ENCODE data around the gene CEP192.

Gene CEP192, protein sequence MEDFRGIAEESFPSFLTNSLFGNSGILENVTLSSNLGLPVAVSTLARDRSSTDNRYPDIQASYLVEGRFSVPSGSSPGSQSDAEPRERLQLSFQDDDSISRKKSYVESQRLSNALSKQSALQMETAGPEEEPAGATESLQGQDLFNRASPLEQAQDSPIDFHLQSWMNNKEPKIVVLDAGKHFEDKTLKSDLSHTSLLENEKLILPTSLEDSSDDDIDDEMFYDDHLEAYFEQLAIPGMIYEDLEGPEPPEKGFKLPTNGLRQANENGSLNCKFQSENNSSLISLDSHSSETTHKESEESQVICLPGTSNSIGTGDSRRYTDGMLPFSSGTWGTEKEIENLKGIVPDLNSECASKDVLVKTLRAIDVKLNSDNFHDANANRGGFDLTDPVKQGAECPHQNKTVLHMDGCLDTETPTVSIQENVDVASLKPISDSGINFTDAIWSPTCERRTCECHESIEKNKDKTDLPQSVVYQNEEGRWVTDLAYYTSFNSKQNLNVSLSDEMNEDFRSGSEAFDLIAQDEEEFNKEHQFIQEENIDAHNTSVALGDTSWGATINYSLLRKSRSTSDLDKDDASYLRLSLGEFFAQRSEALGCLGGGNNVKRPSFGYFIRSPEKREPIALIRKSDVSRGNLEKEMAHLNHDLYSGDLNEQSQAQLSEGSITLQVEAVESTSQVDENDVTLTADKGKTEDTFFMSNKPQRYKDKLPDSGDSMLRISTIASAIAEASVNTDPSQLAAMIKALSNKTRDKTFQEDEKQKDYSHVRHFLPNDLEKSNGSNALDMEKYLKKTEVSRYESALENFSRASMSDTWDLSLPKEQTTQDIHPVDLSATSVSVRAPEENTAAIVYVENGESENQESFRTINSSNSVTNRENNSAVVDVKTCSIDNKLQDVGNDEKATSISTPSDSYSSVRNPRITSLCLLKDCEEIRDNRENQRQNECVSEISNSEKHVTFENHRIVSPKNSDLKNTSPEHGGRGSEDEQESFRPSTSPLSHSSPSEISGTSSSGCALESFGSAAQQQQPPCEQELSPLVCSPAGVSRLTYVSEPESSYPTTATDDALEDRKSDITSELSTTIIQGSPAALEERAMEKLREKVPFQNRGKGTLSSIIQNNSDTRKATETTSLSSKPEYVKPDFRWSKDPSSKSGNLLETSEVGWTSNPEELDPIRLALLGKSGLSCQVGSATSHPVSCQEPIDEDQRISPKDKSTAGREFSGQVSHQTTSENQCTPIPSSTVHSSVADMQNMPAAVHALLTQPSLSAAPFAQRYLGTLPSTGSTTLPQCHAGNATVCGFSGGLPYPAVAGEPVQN (N-terminal part only)

DNA sequence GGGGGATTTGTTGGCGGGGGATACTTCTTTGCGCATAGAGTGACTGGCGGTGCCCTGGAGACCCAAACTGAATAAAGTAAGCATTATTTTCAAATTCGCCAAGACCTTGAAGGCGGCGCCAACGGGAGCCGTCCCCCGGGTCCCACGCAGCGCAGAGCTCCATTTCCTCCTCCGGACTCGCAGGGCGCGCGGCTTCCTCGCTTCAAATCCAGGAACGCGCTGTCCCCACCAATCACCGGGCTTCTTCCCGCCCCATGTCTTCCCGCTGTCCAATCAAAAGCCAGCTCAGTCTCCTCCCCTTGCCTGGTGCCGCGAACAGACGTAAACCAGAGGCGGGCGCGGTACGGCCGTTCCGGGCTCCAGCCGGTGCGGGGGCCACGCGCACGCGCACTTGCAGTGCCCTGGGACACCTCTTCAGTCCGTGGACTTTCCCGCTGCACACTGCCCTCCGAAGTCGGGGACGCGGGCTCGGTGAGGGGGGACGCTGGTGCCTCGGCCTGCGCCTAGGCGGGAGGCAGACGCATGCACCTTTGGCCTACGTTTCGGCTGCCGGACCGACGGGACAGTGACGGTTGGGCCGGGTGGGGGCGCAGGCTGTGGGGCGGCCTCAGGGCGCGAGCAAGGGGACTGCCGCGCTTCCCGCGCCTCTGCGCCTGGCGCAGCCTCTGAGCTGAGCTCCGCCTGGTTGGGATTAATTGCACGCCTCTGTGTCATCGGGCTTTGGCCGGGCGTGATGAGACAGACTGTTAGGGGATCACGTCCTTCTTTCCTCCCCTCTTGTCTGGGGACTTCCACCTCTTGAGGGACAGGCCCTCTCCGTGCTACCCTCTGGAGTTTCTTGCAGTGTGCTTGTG, at the start of gene CEP192:
Gene CEP192 (plus strand): TSS at position 396 of the 854 bp plus-strand sequence. CDS start 8,063 bp downstream, outside the sequence.
- Histone ChIP-seq H3K27me3 (ENCODE audit: control insufficient read depth, insufficient read depth, low read length) (no peaks in the 10 kb centered on the region), H3K4me3 (ENCODE audit: low read length) (peak within 1 kb of the TSS; percentile 98), H3K4me1 (ENCODE audit: control insufficient read depth, insufficient read depth, low read length) (peaks cover 2% of the 10 kb centered on the region; the same call in 1 of the 2 replicates), H3K27ac (ENCODE audit: low read length) (no peak within 1 kb of the TSS), H3K36me3 (ENCODE audit: control insufficient read depth, insufficient read depth, low read length) (no peaks in the 10 kb centered on the region), H3K9me3 (ENCODE audit: control insufficient read depth, insufficient read depth, low read length) (no peaks in the 10 kb centered on the region)
- WGBS (ENCODE audit: insufficient coverage, insufficient read length) = no CpG with 5 or more reads among the region's 73 CpGs
- peak; percentile 96 for DNase-seq (ENCODE audit: low read depth, low spot score)

DNA sequence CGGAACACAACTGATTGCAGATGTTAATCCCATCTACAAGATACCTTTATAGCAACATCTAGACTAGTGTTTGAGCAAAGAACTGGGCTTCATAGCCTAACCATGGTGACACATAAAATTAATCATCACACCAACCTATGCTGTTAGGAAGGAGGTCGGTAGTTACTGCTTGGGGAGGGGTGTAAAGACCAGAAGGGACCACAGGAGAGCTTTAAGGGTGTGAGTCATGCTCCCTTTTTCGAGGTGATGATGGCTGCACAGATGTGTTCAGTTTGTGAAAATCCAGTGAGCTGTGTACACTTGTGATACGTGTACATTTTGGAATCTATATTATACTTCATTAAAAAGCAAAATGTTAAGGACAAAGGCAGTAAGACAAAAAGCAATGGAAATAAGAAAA, 47.9 kb upstream of the CEP192 start:
- no peaks in the 10 kb centered on the region for H3K36me3 ChIP-seq (ENCODE audit: control insufficient read depth, insufficient read depth, low read length)
- no peak overlapping the region for H3K4me3 ChIP-seq (ENCODE audit: low read length)
- no CpG with 5 or more reads among the region's 4 CpGs for WGBS (ENCODE audit: insufficient coverage, insufficient read length)
- no peaks in the 10 kb centered on the region for H3K4me1 ChIP-seq (ENCODE audit: control insufficient read depth, insufficient read depth, low read length)
- H3K27ac ChIP-seq (ENCODE audit: low read length) = no peak overlapping the region
- DNase-seq (ENCODE audit: low read depth, low spot score) = no peak
- no peaks in the 10 kb centered on the region for H3K9me3 ChIP-seq (ENCODE audit: control insufficient read depth, insufficient read depth, low read length)
- H3K27me3 ChIP-seq (ENCODE audit: control insufficient read depth, insufficient read depth, low read length) = no peaks in the 10 kb centered on the region

DNA sequence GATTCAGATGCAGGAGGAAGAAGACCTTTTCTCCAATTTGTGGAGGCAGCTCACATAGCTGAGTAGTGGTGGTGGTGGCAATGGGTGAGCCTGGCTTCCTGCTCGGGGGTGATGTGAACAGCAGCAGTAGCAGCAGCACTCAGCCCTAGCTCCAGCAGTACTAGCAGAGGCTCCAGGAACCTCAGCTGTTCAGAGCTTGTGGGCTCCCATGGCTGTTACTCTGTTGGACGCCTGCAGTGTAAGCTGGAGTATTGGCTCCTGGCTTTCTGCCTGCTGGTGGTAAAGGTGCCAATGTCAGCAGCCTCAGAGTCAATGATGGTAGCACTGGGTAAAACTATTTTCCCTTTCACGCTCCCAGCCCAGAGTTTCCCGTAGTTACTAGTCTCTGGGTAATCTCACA, 46.5 kb upstream of the CEP192 start:
- H3K27me3 ChIP-seq (ENCODE audit: control insufficient read depth, insufficient read depth, low read length) = no peaks in the 10 kb centered on the region
- H3K4me3 ChIP-seq (ENCODE audit: low read length) = no peak overlapping the region
- H3K4me1 ChIP-seq (ENCODE audit: control insufficient read depth, insufficient read depth, low read length) = no peaks in the 10 kb centered on the region
- H3K36me3 ChIP-seq (ENCODE audit: control insufficient read depth, insufficient read depth, low read length) = no peaks in the 10 kb centered on the region
- no peak overlapping the region for H3K27ac ChIP-seq (ENCODE audit: low read length)
- WGBS (ENCODE audit: insufficient coverage, insufficient read length) = no CpG with 5 or more reads among the region's 4 CpGs
- DNase-seq (ENCODE audit: low read depth, low spot score) = no peak
- no peaks in the 10 kb centered on the region for H3K9me3 ChIP-seq (ENCODE audit: control insufficient read depth, insufficient read depth, low read length)

DNA sequence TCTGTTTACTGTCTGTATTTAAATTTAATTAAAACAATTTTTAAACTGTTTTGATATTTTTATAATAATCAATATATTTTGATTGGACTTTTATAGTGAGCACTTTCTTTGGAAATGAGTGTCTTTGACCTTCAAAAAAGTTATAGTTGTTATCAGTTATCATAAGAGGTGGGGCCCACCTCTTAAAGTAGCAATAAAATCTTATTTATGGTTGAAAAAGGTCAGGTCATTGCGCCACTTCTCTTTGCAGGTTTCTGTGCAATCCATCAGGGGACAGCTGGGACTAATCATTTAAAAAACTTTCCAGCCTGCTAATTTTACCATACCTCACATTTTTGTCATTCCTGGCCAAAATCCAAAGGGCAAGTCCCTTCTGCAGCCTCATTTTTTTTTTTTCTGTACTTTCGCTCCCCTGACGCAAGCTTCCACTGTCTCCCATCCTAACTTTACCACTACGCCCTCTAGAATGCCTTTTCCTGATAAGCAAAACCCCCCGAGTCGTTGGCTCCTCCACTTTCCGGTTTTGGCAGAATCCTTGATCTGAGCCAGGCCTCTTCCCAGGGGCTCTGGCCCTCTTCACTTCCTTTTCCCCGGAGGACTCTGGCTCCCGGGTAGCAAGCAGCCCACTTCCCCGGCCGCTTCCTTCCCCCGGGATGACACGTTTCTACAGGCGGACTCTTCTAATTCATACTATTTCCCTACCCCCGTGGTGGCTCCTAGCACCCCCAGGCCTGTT, 44.4 kb upstream of the CEP192 start:
- Histone ChIP-seq H3K27me3 (ENCODE audit: control insufficient read depth, insufficient read depth, low read length) (no peaks in the 10 kb centered on the region), H3K4me3 (ENCODE audit: low read length) (peak overlapping the region; percentile 58; the same call in 1 of the 2 replicates), H3K36me3 (ENCODE audit: control insufficient read depth, insufficient read depth, low read length) (no peaks in the 10 kb centered on the region), H3K27ac (ENCODE audit: low read length) (no peak overlapping the region), H3K4me1 (ENCODE audit: control insufficient read depth, insufficient read depth, low read length) (no peaks in the 10 kb centered on the region), H3K9me3 (ENCODE audit: control insufficient read depth, insufficient read depth, low read length) (no peaks in the 10 kb centered on the region)
- no CpG with 5 or more reads among the region's 15 CpGs for WGBS (ENCODE audit: insufficient coverage, insufficient read length)
- DNase-seq (ENCODE audit: low read depth, low spot score) = peak; percentile 4

DNA sequence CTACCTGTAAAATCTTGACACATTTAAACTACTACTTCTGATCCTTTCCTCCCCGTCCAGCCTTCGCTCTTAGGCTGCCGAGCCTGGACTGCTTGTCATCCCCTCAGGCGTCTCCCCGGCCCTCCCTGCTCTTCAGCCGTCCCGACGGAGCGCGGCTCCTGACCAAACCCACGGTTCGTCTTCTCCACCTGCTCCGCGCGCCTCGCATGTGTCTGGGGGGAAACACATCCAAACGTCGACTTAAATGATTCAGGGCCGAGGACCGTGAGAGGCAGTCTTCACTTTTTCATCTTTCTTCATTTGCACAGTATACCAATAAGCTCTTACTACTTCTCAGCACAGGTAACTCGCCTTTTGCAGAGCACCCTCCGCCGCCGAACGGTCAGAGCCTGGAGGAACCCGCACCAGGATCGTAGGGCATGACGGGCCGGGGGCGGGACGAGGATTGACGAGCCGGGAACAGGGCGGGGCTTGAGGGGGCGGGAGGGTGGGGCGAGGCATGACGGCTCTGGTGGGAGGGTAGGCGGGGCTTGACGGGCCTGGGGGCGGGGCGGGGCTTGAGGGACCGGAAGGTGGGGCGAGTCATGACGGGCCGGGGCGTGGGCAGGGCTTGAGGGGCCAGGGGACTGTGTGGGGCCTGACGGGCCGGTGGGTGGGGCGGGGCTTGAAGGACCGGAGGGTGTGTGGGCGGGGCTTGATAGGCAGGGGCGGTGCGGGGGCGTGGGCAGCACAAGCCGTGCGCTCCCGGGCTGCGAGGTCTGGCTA, 43.7 kb upstream of the CEP192 start, which contains the start of gene SEH1L:
Gene SEH1L (plus strand): TSS at position 727 of the 765 bp plus-strand sequence. CDS start 111 bp downstream, outside the sequence.
- no peaks in the 10 kb centered on the region for H3K36me3 ChIP-seq (ENCODE audit: control insufficient read depth, insufficient read depth, low read length)
- H3K4me1 ChIP-seq (ENCODE audit: control insufficient read depth, insufficient read depth, low read length) = no peaks in the 10 kb centered on the region
- WGBS (ENCODE audit: insufficient coverage, insufficient read length) = no CpG with 5 or more reads among the region's 58 CpGs
- no peaks in the 10 kb centered on the region for H3K9me3 ChIP-seq (ENCODE audit: control insufficient read depth, insufficient read depth, low read length)
- no peaks in the 10 kb centered on the region for H3K27me3 ChIP-seq (ENCODE audit: control insufficient read depth, insufficient read depth, low read length)
- H3K27ac ChIP-seq (ENCODE audit: low read length) = no peak within 1 kb of the TSS
- H3K4me3 ChIP-seq (ENCODE audit: low read length) = peak within 1 kb of the TSS; percentile 68; the same call in 1 of the 2 replicates
- peak; percentile 74 for DNase-seq (ENCODE audit: low read depth, low spot score)

DNA sequence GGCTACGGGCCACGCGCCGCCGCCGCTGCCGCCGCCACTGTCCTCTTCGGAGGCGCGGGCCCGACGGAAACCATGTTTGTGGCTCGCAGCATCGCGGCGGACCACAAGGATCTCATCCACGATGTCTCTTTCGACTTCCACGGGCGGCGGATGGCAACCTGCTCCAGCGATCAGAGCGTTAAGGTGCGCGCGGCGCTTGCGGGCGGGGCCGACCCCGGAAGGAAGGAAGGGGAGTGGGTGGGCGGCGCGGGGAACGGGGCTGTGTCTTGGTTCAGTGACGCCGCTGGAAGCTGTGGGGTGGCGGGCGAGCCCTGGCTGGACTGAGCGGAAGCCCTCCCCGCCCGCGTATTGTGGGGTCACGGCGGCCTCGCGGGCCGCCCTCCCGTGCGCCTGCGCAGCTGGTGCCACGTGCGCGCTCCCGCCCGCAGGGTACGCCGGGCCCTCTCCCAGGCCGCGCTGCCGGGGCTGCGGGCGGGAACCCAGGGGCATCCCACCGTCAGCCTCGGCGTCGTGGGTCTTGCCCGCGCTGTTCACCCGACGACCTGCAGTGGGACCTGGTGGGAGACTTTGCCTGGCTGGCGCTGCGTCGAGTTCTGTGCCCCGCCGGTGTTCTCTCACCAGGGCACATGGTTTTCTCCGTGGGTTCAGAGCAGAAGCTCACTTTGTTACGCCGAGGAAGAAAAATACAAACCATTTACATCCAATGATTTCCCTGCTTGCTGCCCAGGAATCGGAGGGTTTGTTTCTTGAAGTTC, 42.9 kb upstream of the CEP192 start:
- WGBS (ENCODE audit: insufficient coverage, insufficient read length) = no CpG with 5 or more reads among the region's 81 CpGs
- Histone ChIP-seq H3K36me3 (ENCODE audit: control insufficient read depth, insufficient read depth, low read length) (no peaks in the 10 kb centered on the region), H3K27me3 (ENCODE audit: control insufficient read depth, insufficient read depth, low read length) (no peaks in the 10 kb centered on the region), H3K9me3 (ENCODE audit: control insufficient read depth, insufficient read depth, low read length) (no peaks in the 10 kb centered on the region), H3K27ac (ENCODE audit: low read length) (no peak overlapping the region), H3K4me1 (ENCODE audit: control insufficient read depth, insufficient read depth, low read length) (no peaks in the 10 kb centered on the region), H3K4me3 (ENCODE audit: low read length) (peak overlapping the region; percentile 68; the same call in 1 of the 2 replicates)
- DNase-seq (ENCODE audit: low read depth, low spot score) = peak; percentile 64

DNA sequence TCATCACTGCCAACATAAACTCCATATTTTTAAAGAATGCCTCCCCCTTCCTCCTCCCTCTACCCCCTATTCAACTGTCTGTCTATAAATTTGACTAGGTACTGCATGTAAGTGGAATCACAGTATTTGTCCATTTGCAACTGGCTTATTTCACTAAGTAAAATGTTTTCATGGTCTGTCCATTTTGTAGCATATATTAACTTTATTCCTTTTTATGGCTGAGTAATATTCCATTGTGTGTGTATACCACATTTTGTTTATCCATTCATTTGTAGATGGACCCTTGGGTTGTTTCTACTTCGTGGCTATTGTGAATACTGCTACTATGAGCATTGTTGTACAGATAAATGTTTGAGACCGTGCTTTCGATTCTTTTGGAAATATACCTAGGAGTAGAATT, 32.7 kb upstream of the CEP192 start:
- no CpG with 5 or more reads among the region's 3 CpGs for WGBS (ENCODE audit: insufficient coverage, insufficient read length)

DNA sequence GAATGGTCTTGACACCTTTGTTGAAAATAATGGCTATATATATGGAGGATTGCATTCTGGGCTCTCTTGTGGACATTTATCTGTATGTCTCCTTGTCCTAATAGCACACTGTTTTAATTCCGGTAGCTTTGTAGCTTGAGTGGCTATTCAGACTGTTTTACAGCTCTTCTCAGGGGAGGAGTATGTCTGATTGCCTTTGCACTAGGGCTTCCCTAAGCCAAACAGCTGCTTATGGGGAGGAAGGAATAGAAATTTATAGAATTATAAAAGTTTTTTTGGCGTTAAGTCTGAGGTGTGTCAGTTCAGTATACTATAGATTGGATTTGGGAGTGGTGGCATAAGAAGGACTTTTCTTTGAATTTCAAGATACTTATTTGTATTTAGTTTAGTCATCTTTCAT, 30.8 kb upstream of the CEP192 start:
- Histone ChIP-seq H3K27ac (ENCODE audit: low read length) (no peak overlapping the region), H3K36me3 (ENCODE audit: control insufficient read depth, insufficient read depth, low read length) (peaks cover 6% of the 10 kb centered on the region), H3K4me3 (ENCODE audit: low read length) (no peak overlapping the region), H3K9me3 (ENCODE audit: control insufficient read depth, insufficient read depth, low read length) (no peaks in the 10 kb centered on the region), H3K27me3 (ENCODE audit: control insufficient read depth, insufficient read depth, low read length) (no peaks in the 10 kb centered on the region), H3K4me1 (ENCODE audit: control insufficient read depth, insufficient read depth, low read length) (no peaks in the 10 kb centered on the region)
- no peak for DNase-seq (ENCODE audit: low read depth, low spot score)
- 100% methylated on average over 1 of the region's 2 CpGs for WGBS (ENCODE audit: insufficient coverage, insufficient read length)

More for the DNA sequence above, 32.7 kb upstream of the CEP192 start:
- Histone ChIP-seq H3K4me3 (ENCODE audit: low read length) (no peak overlapping the region), H3K27me3 (ENCODE audit: control insufficient read depth, insufficient read depth, low read length) (no peaks in the 10 kb centered on the region), H3K4me1 (ENCODE audit: control insufficient read depth, insufficient read depth, low read length) (no peaks in the 10 kb centered on the region), H3K27ac (ENCODE audit: low read length) (no peak overlapping the region), H3K9me3 (ENCODE audit: control insufficient read depth, insufficient read depth, low read length) (no peaks in the 10 kb centered on the region), H3K36me3 (ENCODE audit: control insufficient read depth, insufficient read depth, low read length) (peaks cover 4% of the 10 kb centered on the region)
- DNase-seq (ENCODE audit: low read depth, low spot score) = no peak
